Neural cell (in vitro differentiated cells): ENCODE data around the gene PTPRN2. TPM values are rescaled to one million over a fixed set of nuclear protein-coding genes. Genes with fewer than 3 reads are reported as not detected.
A peak's percentile ranks its signal among the peaks of the same experiment; 100 is the strongest.
"Not testable (repeated sequence)": the region's sequence is repeated elsewhere in the genome, so short reads cannot be mapped to it uniquely, and the experiment has no call there.

ENCODE experiments used
- H2AFZ ChIP-seq: fragments of 200-600, 300-800 bp; sonication (generic), shearing (Covaris generic); 2 replicates; pipeline ENCODE4 v1.6.0; 2014; ENCODE audit warnings: low read depth, mild to moderate bottlenecking, antibody characterized with exemption, low read length, moderate library complexity
- H3F3A ChIP-seq: fragments of 200-600 bp; shearing (Covaris generic); 2 replicates; pipeline ENCODE4 v1.6.1; 2016; ENCODE audit warnings: mild to moderate bottlenecking, moderate library complexity, mixed read lengths, antibody characterized with exemption, low read length; ENCODE audit not compliant: insufficient read depth, poor library complexity, severe bottlenecking
- H3K27ac ChIP-seq: fragments of 200-600, 300-800 bp; sonication (generic), shearing (Covaris generic); 2 replicates; pipeline ENCODE4 v1.5.1; 2014; ENCODE audit warnings: mild to moderate bottlenecking, low read length, moderate library complexity
- H3K27me3 ChIP-seq: fragments of 300-800, 200-600 bp; sonication (generic), shearing (Covaris generic); 2 replicates; pipeline ENCODE4 v1.6.0; 2014; ENCODE audit warnings: mild to moderate bottlenecking, low read depth, low read length, moderate library complexity; ENCODE audit not compliant: insufficient read depth
- H3K36me3 ChIP-seq: fragments of 300-800, 200-600 bp; sonication (generic), shearing (Covaris generic); 2 replicates; pipeline ENCODE4 v1.5.1; 2014; ENCODE audit warnings: mild to moderate bottlenecking, antibody characterized with exemption, low read length, moderate library complexity; ENCODE audit not compliant: insufficient read depth
- H3K4me2 ChIP-seq: fragments of 300-800, 200-600 bp; sonication (generic), shearing (Covaris generic); 2 replicates; pipeline ENCODE4 v1.6.0; 2014; ENCODE audit warnings: mild to moderate bottlenecking, low read length
- H3K4me3 ChIP-seq: fragments of 300-800, 200-600 bp; sonication (generic), shearing (Covaris generic); 2 replicates; pipeline ENCODE4 v1.5.1; 2014; ENCODE audit warnings: mild to moderate bottlenecking, low read length, moderate library complexity
- H3K79me2 ChIP-seq: fragments of 200-600 bp; shearing (Covaris generic); replicated peaks from 2 replicates; pipeline ENCODE4 v1.6.0; 2014; ENCODE audit warnings: mild to moderate bottlenecking, low read length, moderate library complexity; ENCODE audit not compliant: insufficient read depth
- H3K9ac ChIP-seq: fragments of 300-800, 200-600 bp; sonication (generic), shearing (Covaris generic); 2 replicates; pipeline ENCODE4 v1.6.1; 2016; ENCODE audit warnings: mild to moderate bottlenecking, low read length, mixed read lengths
- H3K9me2 ChIP-seq: fragments of 200-600 bp; shearing (Covaris generic); 2 replicates; pipeline ENCODE4 v1.6.1; 2016; ENCODE audit warnings: mild to moderate bottlenecking, low read length, mixed read lengths; ENCODE audit not compliant: insufficient read depth
- H3K9me3 ChIP-seq: fragments of 200-600, 300-800 bp; sonication (generic), shearing (Covaris generic); 2 replicates; pipeline ENCODE4 v1.6.1; 2016; ENCODE audit warnings: mild to moderate bottlenecking, mixed run types, low read length, moderate library complexity, mixed read lengths
- H4K20me1 ChIP-seq: fragments of 200-600 bp; shearing (Covaris generic); 2 replicates; pipeline ENCODE4 v1.6.1; 2016; ENCODE audit warnings: mild to moderate bottlenecking, mixed run types; ENCODE audit not compliant: insufficient read depth
- EP300 ChIP-seq: fragments of 450-650 bp; conservative IDR thresholded peaks from 2 replicates; pipeline ENCODE4 v1.6.1; 2014; ENCODE audit warnings: antibody characterized with exemption, mild to moderate bottlenecking, moderate library complexity; ENCODE audit not compliant: poor library complexity, severe bottlenecking
- EZH2 ChIP-seq: fragments of 200-600, 300-800 bp; shearing (Covaris generic), sonication (generic); IDR thresholded peaks from 2 replicates; pipeline ENCODE4 v1.6.1; 2014; ENCODE audit warnings: antibody characterized with exemption, low read length, borderline replicate concordance, mild to moderate bottlenecking; ENCODE audit not compliant: insufficient read depth, poor library complexity, severe bottlenecking
- MXI1 ChIP-seq: fragments of 450-650 bp; conservative IDR thresholded peaks from 2 replicates; pipeline ENCODE4 v1.6.1; 2014; ENCODE audit warnings: antibody characterized with exemption, mild to moderate bottlenecking; ENCODE audit not compliant: poor library complexity, severe bottlenecking
- POLR2AphosphoS5 ChIP-seq: IDR thresholded peaks from 2 replicates; pipeline ENCODE4 v1.6.1; 2012
- RAD21 ChIP-seq: fragments of 450-650 bp; conservative IDR thresholded peaks from 2 replicates; pipeline ENCODE4 v1.6.1; 2014; ENCODE audit warnings: antibody characterized with exemption, mild to moderate bottlenecking, moderate library complexity
- SMC3 ChIP-seq: fragments of 450-650 bp; conservative IDR thresholded peaks from 2 replicates; pipeline ENCODE4 v1.6.1; 2014; ENCODE audit warnings: antibody characterized with exemption, mild to moderate bottlenecking, moderate library complexity; ENCODE audit not compliant: poor library complexity
- TAF1 ChIP-seq: IDR thresholded peaks from 2 replicates; pipeline ENCODE4 v1.6.1; 2012; ENCODE audit warnings: low read depth
- polyA plus RNA-seq: library from polyadenylated mRNA; depleted of rRNA; stranded (reverse); fragments of >200 nt; gene quantifications from 2 replicates; pipeline ENCODE4 v1.2.3, GENCODE V29; 2014
- TF ChIP-seq, protein P1 (sequence below): fragments of 450-650 bp; IDR thresholded peaks from 2 replicates; pipeline ENCODE4 v1.5.1; 2014; ENCODE audit warnings: antibody characterized with exemption, mild to moderate bottlenecking, moderate library complexity; ENCODE audit not compliant: poor library complexity, severe bottlenecking
- TF ChIP-seq, protein P2 (sequence below): IDR thresholded peaks from 2 replicates; pipeline ENCODE4 v1.6.1; 2012; ENCODE audit warnings: borderline replicate concordance

PTPRN2 gene
- polyA plus RNA-seq, 1 donor from 2014 or later: 31.0 TPM

DNA sequence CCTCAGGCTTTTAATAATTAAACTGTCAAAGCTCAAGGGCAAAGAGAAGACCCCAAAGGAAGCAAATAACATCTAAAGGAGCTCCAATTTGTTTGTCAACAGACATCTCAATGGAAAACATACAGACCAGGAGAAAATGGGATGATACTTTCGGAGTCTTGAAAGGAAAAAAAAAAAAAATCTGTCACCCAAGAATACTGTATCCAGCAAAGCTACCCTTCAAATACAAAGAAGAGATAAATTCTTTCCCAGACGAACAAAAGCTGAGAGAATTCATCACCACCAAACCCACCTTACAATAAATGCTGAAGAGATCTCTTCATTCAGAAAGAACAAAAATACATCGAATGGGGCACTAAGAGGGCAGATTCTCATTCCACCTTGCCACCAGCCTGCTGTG, 232.8 kb downstream of the PTPRN2 start:
- Histone ChIP-seq H3K36me3 (no peaks in the 10 kb centered on the region), H3K9me2 (no peaks in the 10 kb centered on the region), H4K20me1 (no peaks in the 10 kb centered on the region), H3K4me2 (no peak overlapping the region), H2AFZ (no peak overlapping the region), H3K27ac (no peak overlapping the region), H3K9ac (no peak overlapping the region), H3K4me3 (no peak overlapping the region), H3K27me3 (peaks cover 12% of the 10 kb centered on the region), H3K79me2 (no peaks in the 10 kb centered on the region), H3F3A (no peaks in the 10 kb centered on the region), H3K9me3 (no peaks in the 10 kb centered on the region)
- TF ChIP-seq POLR2AphosphoS5 (no peak), MXI1 (no peak), TAF1 (no peak), SMC3 (no peak), EZH2 (no peak)
- TF ChIP-seq, protein P1, sequence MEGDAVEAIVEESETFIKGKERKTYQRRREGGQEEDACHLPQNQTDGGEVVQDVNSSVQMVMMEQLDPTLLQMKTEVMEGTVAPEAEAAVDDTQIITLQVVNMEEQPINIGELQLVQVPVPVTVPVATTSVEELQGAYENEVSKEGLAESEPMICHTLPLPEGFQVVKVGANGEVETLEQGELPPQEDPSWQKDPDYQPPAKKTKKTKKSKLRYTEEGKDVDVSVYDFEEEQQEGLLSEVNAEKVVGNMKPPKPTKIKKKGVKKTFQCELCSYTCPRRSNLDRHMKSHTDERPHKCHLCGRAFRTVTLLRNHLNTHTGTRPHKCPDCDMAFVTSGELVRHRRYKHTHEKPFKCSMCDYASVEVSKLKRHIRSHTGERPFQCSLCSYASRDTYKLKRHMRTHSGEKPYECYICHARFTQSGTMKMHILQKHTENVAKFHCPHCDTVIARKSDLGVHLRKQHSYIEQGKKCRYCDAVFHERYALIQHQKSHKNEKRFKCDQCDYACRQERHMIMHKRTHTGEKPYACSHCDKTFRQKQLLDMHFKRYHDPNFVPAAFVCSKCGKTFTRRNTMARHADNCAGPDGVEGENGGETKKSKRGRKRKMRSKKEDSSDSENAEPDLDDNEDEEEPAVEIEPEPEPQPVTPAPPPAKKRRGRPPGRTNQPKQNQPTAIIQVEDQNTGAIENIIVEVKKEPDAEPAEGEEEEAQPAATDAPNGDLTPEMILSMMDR: no peak

DNA sequence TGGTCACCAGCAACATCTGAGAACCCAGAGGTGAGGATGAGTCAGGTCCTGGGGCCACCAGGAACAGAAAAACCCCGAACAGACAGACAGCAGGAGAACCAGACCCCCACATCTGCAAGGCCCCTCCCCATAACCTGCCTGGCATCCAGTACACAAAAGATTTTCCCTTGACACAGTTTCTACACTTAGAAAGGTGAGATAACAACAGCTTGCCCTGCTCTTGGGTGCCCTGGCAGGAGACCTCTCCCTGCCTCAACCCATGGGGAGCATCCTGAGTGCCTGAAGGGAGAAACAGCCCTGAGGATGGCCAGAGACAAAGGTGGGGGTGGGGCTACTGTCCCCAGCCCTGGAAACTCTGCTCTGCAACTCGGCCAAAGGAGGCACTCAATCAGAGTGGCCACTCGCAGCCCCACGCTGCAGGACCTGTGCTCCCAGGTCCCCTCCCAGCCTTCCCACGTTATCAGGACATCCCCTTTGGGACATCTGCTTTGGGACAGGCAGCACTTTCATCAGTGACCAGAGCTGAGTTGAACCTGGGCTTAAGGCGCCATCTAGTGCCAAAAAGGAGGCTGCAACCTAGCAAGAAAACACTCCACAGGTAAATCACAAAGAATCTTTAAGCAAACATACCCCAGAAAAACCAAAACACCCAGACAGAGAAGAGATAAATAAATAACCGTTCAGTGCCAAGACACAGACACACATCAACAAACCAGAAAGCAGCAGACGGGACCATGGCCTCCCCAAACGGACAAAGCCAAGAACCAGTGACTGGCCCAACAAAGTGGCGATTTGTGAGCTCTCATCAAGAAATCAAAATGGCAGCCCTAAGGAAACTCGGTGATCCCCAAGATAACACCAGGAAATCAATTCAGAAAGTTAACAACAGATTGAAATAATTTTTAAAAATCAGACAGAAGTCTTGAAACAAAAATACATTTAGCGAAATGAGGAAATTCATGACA, 233.7 kb downstream of the PTPRN2 start:
- H3K27me3 ChIP-seq: peaks cover 12% of the 10 kb centered on the region
- H3K79me2 ChIP-seq: no peaks in the 10 kb centered on the region
- H3K4me2 ChIP-seq: no peak overlapping the region
- H3K9me2 ChIP-seq: no peaks in the 10 kb centered on the region
- no peak overlapping the region for H3K27ac ChIP-seq
- no peak overlapping the region for H3K4me3 ChIP-seq
- no peak overlapping the region for H3K9ac ChIP-seq
- no peaks in the 10 kb centered on the region for H3F3A ChIP-seq
- peak; percentile 71 for TF ChIP-seq SMC3
- TF ChIP-seq MXI1: no peak
- TF ChIP-seq TAF1: no peak
- TF ChIP-seq, protein P2, sequence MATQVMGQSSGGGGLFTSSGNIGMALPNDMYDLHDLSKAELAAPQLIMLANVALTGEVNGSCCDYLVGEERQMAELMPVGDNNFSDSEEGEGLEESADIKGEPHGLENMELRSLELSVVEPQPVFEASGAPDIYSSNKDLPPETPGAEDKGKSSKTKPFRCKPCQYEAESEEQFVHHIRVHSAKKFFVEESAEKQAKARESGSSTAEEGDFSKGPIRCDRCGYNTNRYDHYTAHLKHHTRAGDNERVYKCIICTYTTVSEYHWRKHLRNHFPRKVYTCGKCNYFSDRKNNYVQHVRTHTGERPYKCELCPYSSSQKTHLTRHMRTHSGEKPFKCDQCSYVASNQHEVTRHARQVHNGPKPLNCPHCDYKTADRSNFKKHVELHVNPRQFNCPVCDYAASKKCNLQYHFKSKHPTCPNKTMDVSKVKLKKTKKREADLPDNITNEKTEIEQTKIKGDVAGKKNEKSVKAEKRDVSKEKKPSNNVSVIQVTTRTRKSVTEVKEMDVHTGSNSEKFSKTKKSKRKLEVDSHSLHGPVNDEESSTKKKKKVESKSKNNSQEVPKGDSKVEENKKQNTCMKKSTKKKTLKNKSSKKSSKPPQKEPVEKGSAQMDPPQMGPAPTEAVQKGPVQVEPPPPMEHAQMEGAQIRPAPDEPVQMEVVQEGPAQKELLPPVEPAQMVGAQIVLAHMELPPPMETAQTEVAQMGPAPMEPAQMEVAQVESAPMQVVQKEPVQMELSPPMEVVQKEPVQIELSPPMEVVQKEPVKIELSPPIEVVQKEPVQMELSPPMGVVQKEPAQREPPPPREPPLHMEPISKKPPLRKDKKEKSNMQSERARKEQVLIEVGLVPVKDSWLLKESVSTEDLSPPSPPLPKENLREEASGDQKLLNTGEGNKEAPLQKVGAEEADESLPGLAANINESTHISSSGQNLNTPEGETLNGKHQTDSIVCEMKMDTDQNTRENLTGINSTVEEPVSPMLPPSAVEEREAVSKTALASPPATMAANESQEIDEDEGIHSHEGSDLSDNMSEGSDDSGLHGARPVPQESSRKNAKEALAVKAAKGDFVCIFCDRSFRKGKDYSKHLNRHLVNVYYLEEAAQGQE: no peak
- TF ChIP-seq POLR2AphosphoS5: no peak
- TF ChIP-seq, protein P1: peak; percentile 73
- no peak for TF ChIP-seq EZH2
- peak; percentile 78 for TF ChIP-seq RAD21
- no peak for TF ChIP-seq EP300
- H2AFZ ChIP-seq: no peak overlapping the region
- H4K20me1 ChIP-seq: no peaks in the 10 kb centered on the region
- H3K36me3 ChIP-seq: no peaks in the 10 kb centered on the region
- H3K9me3 ChIP-seq: no peaks in the 10 kb centered on the region

DNA sequence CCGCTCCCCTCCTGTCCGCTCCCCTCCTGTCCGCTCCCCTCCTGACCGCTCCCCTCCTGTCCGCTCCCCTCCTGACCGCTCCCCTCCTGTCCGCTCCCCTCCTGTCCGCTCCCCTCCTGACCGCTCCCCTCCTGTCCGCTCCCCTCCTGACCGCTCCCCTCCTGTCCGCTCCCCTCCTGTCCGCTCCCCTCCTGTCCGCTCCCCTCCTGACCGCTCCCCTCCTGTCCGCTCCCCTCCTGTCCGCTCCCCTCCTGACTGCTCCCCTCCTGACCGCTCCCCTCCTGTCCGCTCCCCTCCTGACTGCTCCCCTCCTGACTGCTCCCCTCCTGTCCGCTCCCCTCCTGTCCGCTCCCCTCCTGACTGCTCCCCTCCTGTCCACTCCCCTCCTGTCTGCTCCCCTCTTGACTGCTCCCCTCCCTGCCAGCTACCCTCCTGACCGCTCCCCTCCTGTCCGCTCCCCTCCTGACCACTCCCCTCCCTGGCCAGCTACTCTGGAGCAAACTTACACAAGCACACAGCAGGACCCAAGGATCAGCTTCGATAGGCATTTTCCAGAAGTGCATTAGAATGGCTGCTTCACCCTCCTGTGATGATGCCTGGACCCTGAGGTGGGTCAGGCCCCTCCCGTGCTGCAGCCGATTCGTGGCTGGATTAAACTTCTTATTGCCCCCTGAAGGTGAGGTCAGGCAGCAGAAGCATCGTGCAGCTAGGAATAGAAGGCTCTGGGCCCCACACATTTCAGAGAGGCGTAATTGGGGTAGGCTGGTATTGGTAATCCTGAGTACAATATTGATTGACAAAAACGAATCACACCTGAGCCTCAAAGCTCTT, 235.5 kb downstream of the PTPRN2 start:
- not testable (repeated sequence) for H3K4me2 ChIP-seq, H3K36me3 ChIP-seq, H3F3A ChIP-seq, H3K9ac ChIP-seq, H3K4me3 ChIP-seq, H3K27ac ChIP-seq, H2AFZ ChIP-seq, H3K79me2 ChIP-seq, H4K20me1 ChIP-seq, H3K9me3 ChIP-seq, H3K9me2 ChIP-seq
- peaks cover 12% of the 10 kb centered on the region for H3K27me3 ChIP-seq
